ENCODE results near the gene PDSS1.
"Not testable (repeated sequence)": the region's sequence is repeated elsewhere in the genome, so short reads cannot be mapped to it uniquely, and the experiment has no call there.

Gene PDSS1

GRCh38 chr10:26690731-26691475 lies 6.6 kb upstream of the PDSS1 start:
- Histone ChIP-seq H3K4ac (ENCODE audit: low read depth in 1 of 2, low read length in 2 of 2) (no peak overlapping the region), H3K9ac (ENCODE audit: low read length) (no peak overlapping the region), H3K4me1 (ENCODE audit: control insufficient read depth, insufficient read depth, low read depth, low read length) (no peaks in the 10 kb centered on the region), H3K18ac (ENCODE audit: low read depth in 1 of 2, low read length in 2 of 2) (no peak overlapping the region), H3K36me3 (ENCODE audit: control insufficient read depth in 1 of 2, insufficient read depth in 2 of 2, low read depth in 1 of 2, low read length in 2 of 2) (no peaks in the 10 kb centered on the region), H3K4me2 (ENCODE audit: low read length, poor library complexity, severe bottlenecking) (no peak overlapping the region), H2BK120ac (ENCODE audit: low read depth, low read length) (no peak overlapping the region), H3K79me1 (replicated peaks; ENCODE audit: low read length, poor library complexity, severe bottlenecking) (no peaks in the 10 kb centered on the region), H3K27ac (ENCODE audit: low read length, poor library complexity, severe bottlenecking) (no peak overlapping the region), H2AFZ (ENCODE audit: low read depth, low read length) (no peak overlapping the region), H4K91ac (ENCODE audit: low read length) (no peak overlapping the region), H2AK5ac (ENCODE audit: low read length, severe bottlenecking) (no peak overlapping the region), H3K14ac (ENCODE audit: low read length in 2 of 2) (no peak overlapping the region), H3K4me3 (ENCODE audit: insufficient read depth in 1 of 2, low read depth in 1 of 2, low read length in 2 of 2) (no peak overlapping the region), H3K9me3 (ENCODE audit: control insufficient read depth, low read length) (no peaks in the 10 kb centered on the region), H2BK5ac (ENCODE audit: low read depth, low read length, poor library complexity, severe bottlenecking) (no peak overlapping the region), H2BK15ac (ENCODE audit: low read depth, poor library complexity, severe bottlenecking) (no peak overlapping the region), H3K27me3 (ENCODE audit: control insufficient read depth in 1 of 2, insufficient read depth in 1 of 2, low read length in 2 of 2) (no peaks in the 10 kb centered on the region), H3K23ac (ENCODE audit: low read length in 2 of 2) (peak overlapping the region in 1 of 2 experiments; percentile 83), H2BK12ac (ENCODE audit: low read length in 2 of 2) (no peak overlapping the region), H4K8ac (ENCODE audit: low read length) (no peak overlapping the region)
- DNase-seq, result no peak
- 49% methylated on average over 6 of the region's 6 CpGs for WGBS

DNA sequence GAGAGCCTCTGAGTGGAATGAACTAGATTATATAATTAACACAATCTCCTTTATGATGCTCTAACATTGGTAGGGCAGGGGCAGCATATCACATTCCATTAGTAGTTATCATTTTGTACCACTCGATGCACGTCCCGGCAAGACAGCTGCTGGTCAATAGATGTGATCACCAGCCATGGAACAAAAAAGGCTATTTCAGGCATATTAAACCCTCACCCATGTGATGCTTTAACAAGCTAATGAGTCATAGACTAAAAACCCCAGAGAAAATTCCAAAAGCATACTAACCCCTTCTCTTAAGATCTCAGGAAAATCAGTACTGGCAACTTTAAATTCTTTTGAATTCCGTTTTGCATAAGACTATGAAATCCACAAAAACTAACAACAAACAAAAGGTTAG lies 3.0 kb upstream of the PDSS1 start:
- not testable (repeated sequence) for H3K9me3 ChIP-seq (ENCODE audit: control insufficient read depth, low read length); H3K9ac ChIP-seq (ENCODE audit: low read length); H2BK15ac ChIP-seq (ENCODE audit: low read depth, poor library complexity, severe bottlenecking); H3K14ac ChIP-seq (ENCODE audit: low read length in 2 of 2); H2BK12ac ChIP-seq (ENCODE audit: low read length in 2 of 2); H3K79me1 ChIP-seq (replicated peaks; ENCODE audit: low read length, poor library complexity, severe bottlenecking); H2BK5ac ChIP-seq (ENCODE audit: low read depth, low read length, poor library complexity, severe bottlenecking); H3K4me1 ChIP-seq (ENCODE audit: control insufficient read depth, insufficient read depth, low read depth, low read length); H3K18ac ChIP-seq (ENCODE audit: low read depth in 1 of 2, low read length in 2 of 2); H3K4ac ChIP-seq (ENCODE audit: low read depth in 1 of 2, low read length in 2 of 2); H3K36me3 ChIP-seq (ENCODE audit: control insufficient read depth in 1 of 2, insufficient read depth in 2 of 2, low read depth in 1 of 2, low read length in 2 of 2); H2AFZ ChIP-seq (ENCODE audit: low read depth, low read length); H3K27me3 ChIP-seq (ENCODE audit: control insufficient read depth in 1 of 2, insufficient read depth in 1 of 2, low read length in 2 of 2); H3K23ac ChIP-seq (ENCODE audit: low read length in 2 of 2); H2BK120ac ChIP-seq (ENCODE audit: low read depth, low read length); H4K91ac ChIP-seq (ENCODE audit: low read length); H3K4me3 ChIP-seq (ENCODE audit: insufficient read depth in 1 of 2, low read depth in 1 of 2, low read length in 2 of 2); H3K4me2 ChIP-seq (ENCODE audit: low read length, poor library complexity, severe bottlenecking); H4K8ac ChIP-seq (ENCODE audit: low read length); H2AK5ac ChIP-seq (ENCODE audit: low read length, severe bottlenecking); H3K27ac ChIP-seq (ENCODE audit: low read length, poor library complexity, severe bottlenecking)
- DNase-seq, result peak; percentile 2
- WGBS, result 72% methylated on average over 4 of the region's 4 CpGs

DNA sequence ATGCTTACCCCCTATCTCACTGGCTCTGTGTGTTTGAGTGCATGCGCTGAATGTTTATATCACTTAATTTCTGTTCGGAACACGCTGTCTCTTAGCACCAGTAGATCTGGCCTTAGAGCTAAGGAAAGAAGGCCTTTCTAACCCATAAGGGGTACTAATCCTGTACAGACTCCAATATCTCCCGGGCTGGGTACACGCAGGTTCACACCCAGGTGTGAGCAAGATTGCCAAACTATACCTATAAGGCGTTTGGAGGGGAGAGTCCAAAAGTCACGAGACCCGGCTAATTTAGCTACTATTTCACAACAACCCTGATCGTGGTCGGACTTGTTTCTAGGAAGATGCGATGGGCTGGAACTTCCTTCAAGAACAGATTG lies 727 bp upstream of the PDSS1 start:
- Histone ChIP-seq H2AFZ (ENCODE audit: low read depth, low read length) (peak overlapping the region; percentile 98), H3K36me3 (ENCODE audit: control insufficient read depth in 1 of 2, insufficient read depth in 2 of 2, low read depth in 1 of 2, low read length in 2 of 2) (peaks cover 0 to 9% of the 10 kb centered on the region in 2 experiments), H4K8ac (ENCODE audit: low read length) (peak overlapping the region; percentile 99), H2AK5ac (ENCODE audit: low read length, severe bottlenecking) (peak overlapping the region; percentile 72), H4K91ac (ENCODE audit: low read length) (peak overlapping the region; percentile 18), H3K4me1 (ENCODE audit: control insufficient read depth, insufficient read depth, low read depth, low read length) (peaks cover 6% of the 10 kb centered on the region), H2BK12ac (ENCODE audit: low read length in 2 of 2) (no peak overlapping the region), H2BK120ac (ENCODE audit: low read depth, low read length) (no peak overlapping the region), H3K23ac (ENCODE audit: low read length in 2 of 2) (peak overlapping the region in 1 of 2 experiments; percentile 32), H2BK5ac (ENCODE audit: low read depth, low read length, poor library complexity, severe bottlenecking) (no peak overlapping the region), H3K9me3 (ENCODE audit: control insufficient read depth, low read length) (no peaks in the 10 kb centered on the region), H3K4ac (ENCODE audit: low read depth in 1 of 2, low read length in 2 of 2) (peak overlapping the region; percentile 78 to 79), H3K18ac (ENCODE audit: low read depth in 1 of 2, low read length in 2 of 2) (peak overlapping the region; percentile 90 to 97), H3K27ac (ENCODE audit: low read length, poor library complexity, severe bottlenecking) (peak overlapping the region; percentile 64), H3K9ac (ENCODE audit: low read length) (peak overlapping the region; percentile 87), H3K27me3 (ENCODE audit: control insufficient read depth in 1 of 2, insufficient read depth in 1 of 2, low read length in 2 of 2) (no peaks in the 10 kb centered on the region), H3K14ac (ENCODE audit: low read length in 2 of 2) (no peak overlapping the region), H3K79me1 (replicated peaks; ENCODE audit: low read length, poor library complexity, severe bottlenecking) (peaks cover 14% of the 10 kb centered on the region), H3K4me3 (ENCODE audit: insufficient read depth in 1 of 2, low read depth in 1 of 2, low read length in 2 of 2) (peak overlapping the region; percentile 91 to 98), H2BK15ac (ENCODE audit: low read depth, poor library complexity, severe bottlenecking) (no peak overlapping the region), H3K4me2 (ENCODE audit: low read length, poor library complexity, severe bottlenecking) (peak overlapping the region; percentile 91)
- 35% methylated on average over 11 of the region's 11 CpGs for WGBS
- DNase-seq, result no peak

GRCh38 chr10:26697922-26698608 lies 564 bp downstream of the PDSS1 start:
- Histone ChIP-seq H3K4me2 (ENCODE audit: low read length, poor library complexity, severe bottlenecking) (peak overlapping the region; percentile 95), H2AFZ (ENCODE audit: low read depth, low read length) (peak overlapping the region; percentile 79), H3K18ac (ENCODE audit: low read depth in 1 of 2, low read length in 2 of 2) (peak overlapping the region in 1 of 2 experiments; percentile 97), H2BK15ac (ENCODE audit: low read depth, poor library complexity, severe bottlenecking) (no peak overlapping the region), H3K36me3 (ENCODE audit: control insufficient read depth in 1 of 2, insufficient read depth in 2 of 2, low read depth in 1 of 2, low read length in 2 of 2) (peaks cover 0 to 9% of the 10 kb centered on the region in 2 experiments), H3K23ac (ENCODE audit: low read length in 2 of 2) (no peak overlapping the region), H2BK12ac (ENCODE audit: low read length in 2 of 2) (no peak overlapping the region), H2BK5ac (ENCODE audit: low read depth, low read length, poor library complexity, severe bottlenecking) (no peak overlapping the region), H3K9me3 (ENCODE audit: control insufficient read depth, low read length) (no peaks in the 10 kb centered on the region), H3K27me3 (ENCODE audit: control insufficient read depth in 1 of 2, insufficient read depth in 1 of 2, low read length in 2 of 2) (no peaks in the 10 kb centered on the region), H4K91ac (ENCODE audit: low read length) (no peak overlapping the region), H2BK120ac (ENCODE audit: low read depth, low read length) (no peak overlapping the region), H3K4ac (ENCODE audit: low read depth in 1 of 2, low read length in 2 of 2) (peak overlapping the region in 1 of 2 experiments; percentile 32), H3K79me1 (replicated peaks; ENCODE audit: low read length, poor library complexity, severe bottlenecking) (peaks cover 16% of the 10 kb centered on the region), H4K8ac (ENCODE audit: low read length) (peak overlapping the region; percentile 4), H3K27ac (ENCODE audit: low read length, poor library complexity, severe bottlenecking) (no peak overlapping the region), H3K4me3 (ENCODE audit: insufficient read depth in 1 of 2, low read depth in 1 of 2, low read length in 2 of 2) (peak overlapping the region; percentile 91 to 98), H3K9ac (ENCODE audit: low read length) (peak overlapping the region; percentile 87), H2AK5ac (ENCODE audit: low read length, severe bottlenecking) (no peak overlapping the region), H3K14ac (ENCODE audit: low read length in 2 of 2) (no peak overlapping the region), H3K4me1 (ENCODE audit: control insufficient read depth, insufficient read depth, low read depth, low read length) (peaks cover 6% of the 10 kb centered on the region)
- WGBS, result 4% methylated on average over 42 of the region's 42 CpGs
- peak; percentile 25 for DNase-seq

Data from mesenchymal stem cell (in vitro differentiated cells and primary cell).